Measurements from ENCODE around the gene PHF2.

Gene PHF2

DNA sequence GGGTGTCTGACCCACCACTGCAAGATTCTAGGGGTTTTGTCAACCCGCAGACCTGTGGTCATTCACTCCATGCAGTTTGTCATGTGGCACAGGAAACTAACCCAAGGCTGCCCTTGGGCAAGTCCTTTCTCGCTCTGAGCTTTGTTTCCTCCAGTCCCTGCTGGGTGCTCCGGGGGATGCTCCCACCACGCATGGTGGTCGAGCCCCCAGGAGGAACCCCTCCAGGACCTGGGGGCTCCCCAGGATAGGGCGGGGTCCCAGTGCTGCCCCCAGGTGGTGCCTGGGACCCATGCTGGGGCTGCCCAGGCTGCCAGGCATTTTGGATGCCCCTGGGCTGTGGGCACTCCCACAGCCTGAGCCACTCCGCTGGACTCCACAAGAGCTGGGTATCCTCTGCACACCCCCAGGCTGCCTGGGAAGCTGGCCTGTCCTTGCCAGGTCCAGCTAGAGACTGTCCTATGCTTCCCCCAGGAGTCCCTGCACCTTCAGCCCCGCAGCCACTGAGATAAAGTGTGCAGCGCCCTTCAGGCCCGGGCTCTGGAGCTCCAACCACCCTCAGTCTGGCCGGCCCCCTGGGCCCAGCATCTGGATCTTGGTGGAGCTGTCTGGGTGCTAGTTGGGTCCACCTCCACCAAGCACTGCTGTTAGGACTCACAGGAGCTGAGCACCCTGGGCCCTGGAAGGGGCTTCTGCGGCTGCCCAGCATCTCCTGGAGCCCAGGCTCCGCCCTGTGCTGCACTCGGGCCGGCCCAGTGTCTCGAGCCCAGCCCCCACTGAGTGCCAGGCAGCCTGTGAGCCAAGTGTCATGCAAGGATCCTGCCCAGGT lies 104.3 kb downstream of the PHF2 start:
- TF ChIP-seq, protein P1, sequence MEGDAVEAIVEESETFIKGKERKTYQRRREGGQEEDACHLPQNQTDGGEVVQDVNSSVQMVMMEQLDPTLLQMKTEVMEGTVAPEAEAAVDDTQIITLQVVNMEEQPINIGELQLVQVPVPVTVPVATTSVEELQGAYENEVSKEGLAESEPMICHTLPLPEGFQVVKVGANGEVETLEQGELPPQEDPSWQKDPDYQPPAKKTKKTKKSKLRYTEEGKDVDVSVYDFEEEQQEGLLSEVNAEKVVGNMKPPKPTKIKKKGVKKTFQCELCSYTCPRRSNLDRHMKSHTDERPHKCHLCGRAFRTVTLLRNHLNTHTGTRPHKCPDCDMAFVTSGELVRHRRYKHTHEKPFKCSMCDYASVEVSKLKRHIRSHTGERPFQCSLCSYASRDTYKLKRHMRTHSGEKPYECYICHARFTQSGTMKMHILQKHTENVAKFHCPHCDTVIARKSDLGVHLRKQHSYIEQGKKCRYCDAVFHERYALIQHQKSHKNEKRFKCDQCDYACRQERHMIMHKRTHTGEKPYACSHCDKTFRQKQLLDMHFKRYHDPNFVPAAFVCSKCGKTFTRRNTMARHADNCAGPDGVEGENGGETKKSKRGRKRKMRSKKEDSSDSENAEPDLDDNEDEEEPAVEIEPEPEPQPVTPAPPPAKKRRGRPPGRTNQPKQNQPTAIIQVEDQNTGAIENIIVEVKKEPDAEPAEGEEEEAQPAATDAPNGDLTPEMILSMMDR (IDR thresholded peaks at IDR 0.05; ENCODE audit: insufficient read depth, missing control alignments): no peak
- DNase-seq (ENCODE audit: insufficient read length, low spot score): no peak
- FAIRE-seq: no peak

GRCh38 chr9:93681269-93682154 lies 105.1 kb downstream of the PHF2 start:
- DNase-seq (ENCODE audit: insufficient read length, low spot score): no peak
- TF ChIP-seq, protein P1 (IDR thresholded peaks at IDR 0.05; ENCODE audit: insufficient read depth, missing control alignments): no peak
- no peak for FAIRE-seq

DNA sequence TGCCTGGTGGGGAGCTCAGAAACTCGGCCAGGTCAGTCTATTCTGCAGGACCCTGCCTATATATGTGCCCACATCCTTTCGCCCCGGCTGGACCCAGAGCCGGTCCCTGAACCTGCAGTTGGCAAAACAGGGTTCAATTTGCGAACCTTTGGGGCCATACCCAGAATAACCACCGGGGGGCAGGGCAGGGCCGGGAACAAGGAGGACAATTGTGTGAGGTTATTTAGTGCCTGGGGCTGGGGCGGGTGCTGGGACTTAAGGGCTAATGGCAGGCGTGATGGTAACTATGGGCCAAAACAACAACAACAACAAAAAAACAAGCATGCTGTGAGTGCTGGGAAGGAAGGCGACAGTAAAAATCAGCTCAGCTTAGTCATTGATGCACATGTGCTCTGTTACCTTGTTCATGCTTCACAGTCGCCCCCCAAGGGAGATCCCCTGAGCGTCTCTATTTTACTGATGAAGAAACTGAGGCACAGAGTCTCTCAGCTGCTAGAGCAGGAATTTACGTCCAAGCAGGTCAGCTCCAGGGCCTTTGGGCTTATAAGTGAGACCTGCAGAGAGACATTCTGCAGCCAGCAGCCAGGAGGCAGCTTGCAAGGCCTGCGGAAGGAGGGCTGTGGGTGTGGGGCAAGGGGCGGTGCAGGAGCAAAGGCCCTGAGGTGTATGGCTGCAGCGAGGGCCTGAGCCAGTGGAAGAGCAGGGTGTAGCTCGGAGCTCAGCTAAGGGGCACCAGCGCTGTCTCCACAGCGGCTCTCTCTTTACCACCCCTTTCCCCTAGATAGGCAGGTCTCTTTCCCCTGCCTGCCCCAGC lies 106.0 kb downstream of the PHF2 start:
- TF ChIP-seq, protein P1 (IDR thresholded peaks at IDR 0.05; ENCODE audit: insufficient read depth, missing control alignments): peak; percentile 71
- no peak for FAIRE-seq
- peak; percentile 63 for DNase-seq (ENCODE audit: insufficient read length, low spot score)

DNA sequence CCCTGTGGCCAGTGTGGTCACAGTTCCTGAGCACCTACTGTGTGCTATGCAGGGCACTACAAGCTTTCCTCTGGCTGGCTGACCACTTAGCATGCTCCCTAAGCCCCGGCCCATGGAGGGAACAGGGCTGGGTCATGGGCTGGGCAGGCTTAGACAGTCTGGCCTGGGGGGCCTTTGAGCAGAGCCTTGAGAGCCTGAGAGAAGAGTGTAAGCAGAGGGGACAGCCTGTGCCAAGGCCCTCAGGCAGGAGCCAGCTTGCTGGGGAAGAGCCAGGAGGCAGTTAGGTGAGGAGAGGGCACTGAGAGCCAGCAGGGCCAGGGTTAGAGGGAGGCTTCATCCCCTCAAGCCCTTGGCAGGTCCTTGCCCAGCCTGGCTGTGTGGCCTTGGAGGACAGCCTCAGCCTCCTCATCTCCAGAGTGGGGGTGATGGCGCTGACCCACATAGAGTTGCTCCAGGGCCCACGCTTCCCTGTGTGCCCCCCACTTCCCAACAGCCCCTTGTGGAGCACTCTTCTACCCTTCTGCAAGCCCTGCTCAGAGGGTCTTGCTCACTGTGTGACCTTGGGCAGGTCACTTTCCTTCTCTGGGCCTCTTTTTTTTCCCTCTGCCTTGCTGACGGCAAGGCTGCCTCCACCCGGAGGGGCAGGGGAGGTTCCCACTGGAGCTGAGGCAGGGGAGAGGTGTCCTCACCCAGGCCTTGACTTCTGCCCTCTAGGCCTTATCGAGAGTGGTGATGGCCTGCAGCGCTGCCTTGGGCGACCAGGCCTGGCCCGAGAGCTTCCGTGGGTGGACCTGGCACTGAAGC lies 107.1 kb downstream of the PHF2 start:
- TF ChIP-seq, protein P1 (IDR thresholded peaks at IDR 0.05; ENCODE audit: insufficient read depth, missing control alignments): no peak
- FAIRE-seq: no peak

DNA sequence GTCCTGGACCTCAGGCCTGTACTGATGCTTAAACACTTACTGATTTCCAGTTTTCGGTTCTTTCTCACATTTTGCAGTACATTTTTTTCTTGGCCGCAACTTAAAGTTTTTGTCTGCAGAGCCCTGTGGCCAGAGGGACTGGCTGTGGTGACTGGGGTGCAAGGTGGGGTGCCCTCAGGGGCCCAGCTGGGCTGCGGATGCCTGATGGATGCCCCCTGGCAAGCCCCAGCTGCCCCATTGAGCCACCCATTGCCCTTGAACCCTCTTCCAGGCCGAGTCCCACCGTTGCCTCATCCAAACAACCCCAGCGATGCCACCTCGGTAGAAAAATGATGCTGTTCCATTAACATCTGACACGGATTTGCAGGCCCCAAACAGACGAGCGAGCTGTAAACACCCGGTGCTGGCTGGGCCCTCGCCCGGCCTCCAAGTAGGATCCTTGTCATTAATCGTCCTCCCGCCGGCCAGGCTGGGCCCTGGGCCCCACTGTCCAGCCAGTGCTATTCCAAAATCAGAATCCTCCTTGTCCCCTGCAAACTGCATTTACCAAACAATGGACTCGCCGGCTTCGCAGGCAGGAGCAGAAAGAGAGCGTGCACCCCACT lies 107.9 kb downstream of the PHF2 start:
- DNase-seq (ENCODE audit: insufficient read length, low spot score) (no peak), FAIRE-seq (no peak)
- TF ChIP-seq, protein P1 (IDR thresholded peaks at IDR 0.05; ENCODE audit: insufficient read depth, missing control alignments): no peak

More for the DNA sequence above, 107.1 kb downstream of the PHF2 start:
- DNase-seq (ENCODE audit: insufficient read length, low spot score): no peak

Data from D721Med (cell line).